GM18858 (cell line): ENCODE measurements around the gene LHX3.
"Not testable (repeated sequence)": the region's sequence is repeated elsewhere in the genome, so short reads cannot be mapped to it uniquely, and the experiment has no call there.

Source experiments
- ATAC-seq: cut with Tn5 transposase; IDR thresholded peaks from one replicate; pipeline ENCODE4 v1.9.1; 2021; ENCODE audit not compliant: unreplicated experiment

The LHX3 gene

GRCh38 chr9:136156209-136157120 lies 48.5 kb downstream of the LHX3 start:
- no peak for ATAC-seq

GRCh38 chr9:136155576-136155975 lies 49.4 kb downstream of the LHX3 start:
- no peak for ATAC-seq

DNA sequence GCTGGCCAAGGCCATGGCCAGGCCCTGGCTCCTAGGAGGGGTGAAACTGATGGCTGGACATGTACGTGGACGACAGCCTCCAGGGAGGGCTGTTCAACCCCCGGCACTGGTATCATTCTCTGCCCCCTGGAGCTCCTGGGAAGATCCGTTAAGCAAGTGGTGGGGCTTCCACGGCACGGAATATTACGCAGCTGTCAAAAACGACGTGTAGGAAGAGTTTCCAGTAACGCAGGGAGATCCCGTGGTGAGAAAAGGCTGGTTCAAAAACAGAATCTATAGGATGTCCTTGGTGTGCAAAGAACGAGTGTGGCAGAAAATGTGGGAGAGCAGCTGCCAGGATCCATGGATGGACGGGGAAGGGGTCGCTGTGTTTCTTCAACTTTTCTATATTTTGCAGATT lies 50.0 kb downstream of the LHX3 start:
- ATAC-seq, result no peak

DNA sequence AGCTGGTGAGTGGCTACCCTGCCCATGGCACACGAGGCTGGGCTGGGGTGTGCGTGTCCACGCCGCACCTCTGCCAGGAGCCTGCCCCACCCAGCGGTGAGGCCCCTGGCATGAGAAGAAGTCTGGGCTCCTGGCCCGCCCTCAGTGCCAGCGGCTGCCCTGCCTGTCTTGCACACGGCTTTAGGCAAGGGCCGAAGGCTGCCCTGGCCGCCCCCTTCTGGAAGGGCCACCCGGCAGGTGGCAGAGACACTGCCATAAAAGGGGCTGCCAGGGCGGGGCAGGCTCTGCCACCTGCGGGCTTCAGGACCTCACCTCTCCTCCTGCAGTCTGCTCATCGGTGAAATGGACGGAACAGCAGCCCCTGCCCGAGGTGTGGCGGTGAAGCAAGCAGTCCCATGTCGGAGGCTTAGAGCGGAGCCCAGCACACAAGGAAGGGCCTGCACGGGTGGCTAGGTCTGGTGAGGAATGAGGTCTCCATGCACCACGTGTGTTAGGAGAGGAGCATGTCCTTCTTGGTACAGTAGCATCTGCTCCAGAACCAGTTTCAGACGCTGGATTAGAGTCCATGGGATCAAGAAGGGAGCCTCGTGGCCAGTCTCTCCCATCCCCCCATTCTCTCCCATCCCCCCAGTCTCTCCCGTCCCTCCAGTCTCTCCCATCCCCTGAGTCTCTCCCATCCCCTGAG lies 51.4 kb downstream of the LHX3 start:
- ATAC-seq, result no peak

DNA sequence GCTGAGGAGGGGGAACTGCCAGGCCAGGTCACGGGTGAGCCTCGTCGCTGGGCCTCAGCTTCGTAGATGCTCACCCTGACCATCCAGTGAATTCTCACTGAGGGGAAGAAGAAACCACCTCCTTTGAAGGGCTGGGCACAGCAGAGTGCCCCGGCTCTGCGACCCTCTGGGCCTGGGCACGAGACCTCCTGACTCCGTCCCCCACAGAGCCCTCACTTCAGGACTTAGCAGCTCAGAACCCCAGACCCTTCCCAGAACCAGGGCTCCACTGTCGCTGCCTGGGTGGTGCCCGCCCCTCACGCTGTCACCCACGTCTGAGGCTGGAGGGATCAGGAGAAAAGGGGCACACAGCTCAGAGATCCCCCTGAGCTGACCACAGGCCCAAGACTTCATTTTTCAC lies 52.0 kb downstream of the LHX3 start:
- no peak for ATAC-seq

- ATAC-seq, result no peak
These were observed 52.4 kb downstream of the LHX3 start for GRCh38 chr9:136152543-136152866.

DNA sequence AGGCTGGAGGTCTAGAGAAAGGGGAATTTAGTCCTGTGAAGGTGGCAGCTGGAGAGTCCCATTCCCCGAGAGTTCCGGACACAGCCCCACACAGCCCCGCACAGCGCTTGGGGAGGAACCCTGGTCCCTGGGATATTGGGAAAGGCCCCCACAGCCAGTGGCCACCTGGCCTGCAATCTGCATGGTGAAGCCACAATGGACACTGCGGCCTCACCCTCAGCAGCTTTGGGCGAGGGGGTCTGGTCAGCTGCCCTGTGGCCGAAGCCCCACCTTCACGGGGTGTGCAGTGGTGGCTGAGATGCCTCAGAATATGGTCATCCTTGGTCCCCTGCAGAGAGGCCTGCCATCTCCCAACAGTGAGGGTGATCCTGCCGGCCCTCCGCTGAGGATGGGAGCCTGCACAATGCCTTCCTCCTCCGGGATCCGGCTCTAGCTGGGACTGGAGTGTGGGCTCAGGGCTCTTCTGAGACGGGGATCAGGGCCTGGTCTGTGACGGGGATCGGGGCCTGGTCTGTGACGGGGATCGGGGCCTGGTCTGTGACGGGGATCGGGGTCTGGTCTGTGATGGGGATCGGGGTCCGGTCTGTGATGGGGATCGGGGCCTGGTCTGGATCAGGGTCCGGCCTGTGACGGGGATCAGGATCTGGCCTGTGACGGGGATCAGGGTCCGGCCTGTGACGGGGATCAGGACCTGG lies 52.9 kb downstream of the LHX3 start:
- ATAC-seq, result no peak

DNA sequence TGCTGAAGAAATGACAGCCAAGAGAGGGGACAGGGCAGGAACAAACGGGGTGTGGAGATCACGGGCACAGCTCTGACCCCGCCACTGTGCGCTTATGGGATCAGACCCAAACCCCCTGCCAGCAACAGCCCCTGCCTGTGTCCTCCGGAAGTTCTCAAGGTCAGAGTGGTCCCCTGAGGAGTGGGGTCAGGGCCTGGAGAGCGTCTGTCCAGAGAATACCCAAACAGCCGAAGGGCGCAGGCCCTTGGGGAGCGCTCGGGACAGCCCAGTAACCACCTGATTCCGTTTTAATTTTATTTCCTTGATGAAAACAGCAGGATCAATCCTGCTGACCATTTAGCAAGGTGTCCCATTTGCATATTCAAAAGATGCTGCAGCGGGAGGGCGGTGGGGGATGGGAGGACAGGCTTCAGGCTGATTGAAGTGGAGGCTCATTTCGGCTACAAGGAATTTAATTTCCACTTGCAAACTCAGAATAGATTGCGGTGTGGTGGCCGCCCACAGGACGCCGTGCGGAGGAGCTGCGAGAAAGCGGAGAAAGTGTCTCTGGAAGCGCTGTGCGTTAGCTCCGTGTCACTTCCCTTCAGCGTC lies 53.6 kb downstream of the LHX3 start:
- ATAC-seq, result no peak

DNA sequence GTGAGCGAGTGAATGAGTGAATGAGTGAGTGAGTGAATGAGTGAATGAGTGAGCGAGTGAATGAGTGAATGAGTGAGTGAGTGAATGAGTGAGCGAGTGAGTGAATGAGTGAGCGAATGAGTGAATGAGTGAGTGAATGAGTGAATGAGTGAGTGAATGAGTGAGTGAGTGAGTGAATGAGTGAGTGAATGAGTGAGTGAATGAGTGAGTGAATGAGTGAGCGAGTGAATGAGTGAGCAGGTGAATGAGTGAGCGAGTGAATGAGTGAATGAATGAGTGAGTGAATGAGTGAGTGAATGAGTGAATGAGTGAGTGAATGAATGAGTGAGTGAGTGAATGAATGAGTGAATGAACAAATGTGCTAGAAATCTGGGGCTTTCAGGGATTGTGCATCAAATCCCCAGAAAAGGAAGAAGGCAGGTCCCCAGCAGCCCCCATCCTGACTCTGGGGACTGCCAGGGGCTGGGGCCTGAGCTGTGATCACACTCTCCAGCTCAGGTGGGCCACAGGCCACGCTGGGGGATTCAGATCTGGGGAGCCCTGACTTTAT lies 54.2 kb downstream of the LHX3 start:
- ATAC-seq, result not testable (repeated sequence)

DNA sequence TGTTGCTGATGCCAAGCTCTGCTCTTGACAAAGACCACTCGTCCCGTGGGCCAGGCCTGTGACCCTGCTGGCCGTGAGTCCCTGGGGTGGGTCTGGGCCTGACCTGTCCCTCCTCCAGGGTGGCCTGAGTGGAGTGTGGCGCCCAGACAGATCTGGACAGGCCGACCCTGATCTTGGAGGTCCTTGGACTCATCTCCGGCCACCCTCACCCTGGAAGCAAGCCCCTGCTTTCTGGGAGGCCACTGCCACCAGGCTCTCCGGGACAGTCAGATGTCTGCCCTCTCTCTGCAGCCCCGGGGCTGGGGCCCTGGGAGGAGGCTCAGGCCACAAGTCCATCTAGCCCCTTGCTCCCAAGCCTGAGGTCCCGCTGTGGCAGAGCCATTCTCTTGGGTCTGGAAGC lies 55.1 kb downstream of the LHX3 start:
- no peak for ATAC-seq

DNA sequence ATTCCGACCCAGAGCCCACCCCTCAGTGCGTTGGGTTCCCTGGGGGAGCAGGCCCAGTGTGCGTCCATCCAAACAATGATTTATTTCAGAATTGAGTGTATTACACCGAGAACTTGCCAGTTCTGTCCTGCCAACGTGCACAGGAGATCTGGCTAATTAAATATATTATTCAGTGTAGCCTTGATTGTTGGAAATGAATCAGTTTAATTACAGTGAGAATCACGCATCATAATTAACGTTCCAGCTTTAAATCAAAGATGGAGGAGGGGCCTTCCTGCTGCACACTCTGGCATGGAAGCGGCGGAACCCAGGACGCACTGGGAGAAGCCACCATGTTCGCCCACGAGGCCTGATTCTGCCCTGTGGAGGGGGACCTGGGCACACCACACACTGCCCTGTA lies 55.6 kb downstream of the LHX3 start:
- ATAC-seq, result no peak

DNA sequence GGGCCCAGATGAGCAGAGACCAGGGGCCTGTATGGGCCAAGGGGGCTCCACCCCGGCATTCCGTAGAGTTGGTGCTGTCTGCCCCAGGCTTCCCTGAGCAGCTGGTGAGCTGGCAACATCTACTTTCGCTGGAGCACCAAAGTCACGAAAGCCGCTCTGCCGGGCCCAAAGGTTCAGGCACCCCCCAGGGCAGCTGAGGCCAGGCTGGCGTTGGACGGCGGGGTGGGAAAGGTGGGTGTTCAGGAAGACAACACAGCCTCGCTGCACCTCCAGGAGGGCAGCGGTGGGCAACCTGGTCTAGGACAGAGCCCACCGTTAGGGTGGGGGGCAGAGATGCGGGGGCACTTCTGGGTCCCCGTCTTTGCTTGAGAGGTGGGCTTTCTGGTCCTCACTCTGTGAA lies 56.2 kb downstream of the LHX3 start:
- ATAC-seq, result no peak

DNA sequence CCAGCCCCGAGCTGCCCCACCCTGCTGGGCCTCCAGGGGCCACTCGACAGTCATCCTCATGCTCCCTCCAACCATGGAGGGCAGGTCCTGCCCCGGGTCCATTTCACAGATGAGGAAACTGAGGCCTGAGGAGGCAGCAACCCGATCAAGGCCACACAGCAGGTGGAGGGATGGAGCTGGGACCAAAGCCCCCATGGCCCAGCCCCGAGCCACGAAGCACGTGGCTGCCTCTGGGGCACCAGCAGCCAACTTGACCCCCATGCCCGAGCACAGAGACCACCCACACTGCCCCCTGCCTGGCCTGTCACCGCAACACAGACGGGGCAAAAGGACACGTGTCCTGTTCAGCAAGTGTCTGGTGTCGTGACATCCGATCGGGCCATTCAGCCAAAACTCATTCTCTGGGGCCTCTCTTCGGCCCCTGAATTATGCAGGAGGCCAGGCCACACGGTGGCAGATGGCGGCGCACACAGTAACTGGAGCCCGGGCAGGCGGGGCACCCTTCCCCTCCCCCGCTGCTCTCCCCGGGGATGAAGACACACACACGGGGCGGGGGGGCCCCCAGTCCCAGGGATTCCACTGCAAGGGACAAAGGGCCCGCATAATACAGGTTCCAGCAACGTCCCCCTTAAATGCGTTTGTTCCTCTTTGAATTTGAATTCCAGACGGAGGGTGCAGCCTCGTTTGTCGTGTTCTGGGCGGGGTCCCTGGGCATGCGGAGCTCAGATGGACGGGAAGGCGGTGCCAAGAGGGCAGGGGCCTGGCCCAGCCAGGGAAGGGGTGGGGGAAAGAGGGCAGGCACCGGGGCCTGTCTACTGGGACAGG lies 56.8 kb downstream of the LHX3 start:
- no peak for ATAC-seq

- ATAC-seq, result no peak
These were observed 57.7 kb downstream of the LHX3 start for GRCh38 chr9:136147038-136147889.
